ENCODE results near the gene CIDEB. TPM values are rescaled to one million over a fixed set of nuclear protein-coding genes. Genes with fewer than 3 reads are reported as not detected.

CIDEB gene
- total and polyA plus RNA-seq, 9 of the 15 experiments (the other 6 are each of a cell fraction or from before 2014, with no cell fraction given) = 0.03 to 0.35 (median 0.09) TPM; not detected in 3

GRCh38 chr14:24271134-24271833 lies 36.5 kb downstream of the CIDEB start, which contains the start of gene RABGGTA:
RABGGTA (minus strand) TSS chr14:24271597; CDS start chr14:24271115, 482 bp downstream.
- no peaks in the 10 kb centered on the region for H3K27me3 ChIP-seq (ENCODE audit: control insufficient read depth in 2 of 2, insufficient read depth in 2 of 2, low read length in 2 of 2)
- H2AFZ ChIP-seq (ENCODE audit: low read depth, low read length) = peak within 1 kb of the TSS; percentile 95
- BruUV-seq (replicated peaks) = no TSS peak
- CTCF ChIA-PET (ENCODE audit: low intra/inter-chr PET ratio) = interaction anchor here (0.6 to 1.0 kb wide), 2 partner anchors 26 to 29 kb away, joined by 3 to 6 read pairs; partner anchors contain the start of gene TINF2
- in situ Hi-C loops (cut with MboI) (no loop called here), intact Hi-C loops (cut with micrococcal nuclease) (loop anchor here (2.0 kb wide), 1 partner anchor 28 kb away; the partner anchor contains the start of gene TINF2)
- no peaks in the 10 kb centered on the region; the same call in 2 of the 3 replicates for H3K36me3 ChIP-seq (ENCODE audit: control insufficient read depth, insufficient read depth, low read length)
- peak within 1 kb of the TSS; percentile 99 for H3K27ac ChIP-seq (ENCODE audit: extremely low read depth, low read depth, low read length)
- peak; percentile 40 for FAIRE-seq
- H4K20me1 ChIP-seq (replicated peaks; ENCODE audit: control insufficient read depth, insufficient read depth, low read length) = no peaks in the 10 kb centered on the region; the same call in 1 of the 2 replicates
- H3K9me1 ChIP-seq (ENCODE audit: control insufficient read depth, insufficient read depth, low read length) = peaks cover 2% of the 10 kb centered on the region
- peaks cover 9% of the 10 kb centered on the region; the same call in 1 of the 3 replicates for H3K79me2 ChIP-seq (ENCODE audit: control insufficient read depth, insufficient read depth, low read length)
- peaks cover 26 to 27% of the 10 kb centered on the region in 2 experiments; a peak in 4 of 5 replicates for H3K4me1 ChIP-seq (replicated peaks in 1 of 2; ENCODE audit: control insufficient read depth in 2 of 2, insufficient read depth in 2 of 2, low read length in 2 of 2)
- peak; percentile 95 for ATAC-seq
- POLR2A ChIA-PET = interaction anchor here (0.6 to 2.1 kb wide), 9 partner anchors 9 to 191 kb away, joined by 3 to 11 read pairs (median 4); partner anchors contain the start of genes CIDEB and TINF2
- peak within 1 kb of the TSS; percentile 92 for H3K4me2 ChIP-seq (ENCODE audit: insufficient read depth, low read length)
- H3K9ac ChIP-seq (ENCODE audit: insufficient read depth in 1 of 2, low read depth in 2 of 2, low read length in 2 of 2) = peak within 1 kb of the TSS; percentile 95 to 99
- peak; percentile 90 to 93 (median 92) for DNase-seq (ENCODE audit: extremely low read depth in 1 of 4, low spot score in 3 of 4)
- no peaks in the 10 kb centered on the region for H3K9me3 ChIP-seq (replicated peaks; ENCODE audit: control insufficient read depth, insufficient read depth, low read depth, low read length)
- peak within 1 kb of the TSS; percentile 94 for H3K4me3 ChIP-seq
- WGBS (ENCODE audit: insufficient coverage, low coverage, missing lambda C conversion rate) = under 1% methylated on average over 35 of the region's 61 CpGs
- TF ChIP-seq MLX (CRISPR knock-in tag; conservative IDR thresholded peaks at IDR 0.05) = no peak
- no peak for TF ChIP-seq CBX2 (IDR thresholded peaks at IDR 0.05; ENCODE audit: insufficient read depth, low read length, poor library complexity, severe bottlenecking)
- peak in 1 of 2 experiments; percentile 77; a peak in 1 of 4 replicates for TF ChIP-seq TBL1XR1 (IDR thresholded peaks at IDR 0.05; ENCODE audit: low read length in 2 of 2)
- no peak for TF ChIP-seq ZNF583 (CRISPR knock-in tag; IDR thresholded peaks at IDR 0.05)
- TF ChIP-seq BHLHE40 (IDR thresholded peaks at IDR 0.05; ENCODE audit: low read length) = peak; percentile 65
- TF ChIP-seq GTF3C2 (IDR thresholded peaks at IDR 0.05; ENCODE audit: borderline replicate concordance, extremely low read depth, insufficient read length) = no peak
- TF ChIP-seq RFX7 (CRISPR knock-in tag; IDR thresholded peaks at IDR 0.05) = no peak
- TF ChIP-seq TSHZ1 (CRISPR knock-in tag; IDR thresholded peaks at IDR 0.05) = no peak
- no peak for TF ChIP-seq MEF2A (IDR thresholded peaks at IDR 0.05; ENCODE audit: control insufficient read depth, low read depth, low read length)
- no peak for TF ChIP-seq CHD2 (IDR thresholded peaks at IDR 0.05; ENCODE audit: low read depth, low read length)
- no peak for TF ChIP-seq EZH2 (IDR thresholded peaks at IDR 0.05; ENCODE audit: borderline replicate concordance, low read depth, low read length)
- TF ChIP-seq XRCC3 (IDR thresholded peaks at IDR 0.05) = no peak
- TF ChIP-seq CC2D1A (IDR thresholded peaks at IDR 0.05) = no peak
- TF ChIP-seq MIER1 (IDR thresholded peaks at IDR 0.05; ENCODE audit: low read depth) = no peak
- no peak for TF ChIP-seq SMARCE1 (IDR thresholded peaks at IDR 0.05)

Measured in K562 (cell line).